ENCODE measurements around the gene TIMM50. TPM values are rescaled to one million over a fixed set of nuclear protein-coding genes. Genes with fewer than 3 reads are reported as not detected.

The TIMM50 gene
- total RNA-seq, 1 donor from 2014 or later = 43.9 TPM

- ATAC-seq = no peak
- Histone ChIP-seq H3K27ac (no peak overlapping the region), H3K9me3 (no peaks in the 10 kb centered on the region), H3K4me1 (peaks cover 16% of the 10 kb centered on the region), H3K36me3 (peaks cover 14% of the 10 kb centered on the region), H3K4me3 (no peak overlapping the region), H3K27me3 (peaks cover 35% of the 10 kb centered on the region)
- intact Hi-C loops (cut with DNase I) = no loop called here
- no peak for TF ChIP-seq CTCF (IDR thresholded peaks at IDR 0.05)
- no peak for DNase-seq
Measured at GRCh38 chr19:39494661-39495060, 14.0 kb downstream of the TIMM50 start.

GRCh38 chr19:39496063-39496462, 15.4 kb downstream of the TIMM50 start:
- TF ChIP-seq CTCF (IDR thresholded peaks at IDR 0.05) = no peak
- ATAC-seq (no peak), DNase-seq (no peak)
- no peak overlapping the region for H3K4me3 ChIP-seq
- peaks cover 16% of the 10 kb centered on the region for H3K4me1 ChIP-seq
- peaks cover 48% of the 10 kb centered on the region for H3K27me3 ChIP-seq
- no peak overlapping the region for H3K27ac ChIP-seq
- H3K9me3 ChIP-seq = no peaks in the 10 kb centered on the region
- intact Hi-C loops (cut with DNase I) = no loop called here
- H3K36me3 ChIP-seq = peaks cover under 1% of the 10 kb centered on the region

- Histone ChIP-seq H3K27me3 (peaks cover 56% of the 10 kb centered on the region), H3K36me3 (no peaks in the 10 kb centered on the region), H3K4me1 (peaks cover 16% of the 10 kb centered on the region), H3K9me3 (no peaks in the 10 kb centered on the region), H3K4me3 (no peak overlapping the region), H3K27ac (no peak overlapping the region)
- TF ChIP-seq CTCF (IDR thresholded peaks at IDR 0.05) = no peak
- DNase-seq (no peak), ATAC-seq (no peak)
- intact Hi-C loops (cut with DNase I) = no loop called here
Measured at GRCh38 chr19:39497701-39497995, 17.0 kb downstream of the TIMM50 start.

- Histone ChIP-seq H3K4me3 (no peak overlapping the region), H3K36me3 (no peaks in the 10 kb centered on the region), H3K4me1 (peaks cover 16% of the 10 kb centered on the region), H3K27me3 (peaks cover 57% of the 10 kb centered on the region), H3K9me3 (no peaks in the 10 kb centered on the region), H3K27ac (no peak overlapping the region)
- no peak for DNase-seq
- intact Hi-C loops (cut with DNase I) = no loop called here
- TF ChIP-seq CTCF (IDR thresholded peaks at IDR 0.05) = no peak
- ATAC-seq = no peak
Measured at GRCh38 chr19:39497996-39498797, 17.6 kb downstream of the TIMM50 start.

- Histone ChIP-seq H3K9me3 (no peaks in the 10 kb centered on the region), H3K36me3 (no peaks in the 10 kb centered on the region), H3K4me3 (no peak within 1 kb of the TSS), H3K27ac (no peak within 1 kb of the TSS), H3K27me3 (peaks cover 65% of the 10 kb centered on the region), H3K4me1 (peaks cover 16% of the 10 kb centered on the region)
- DNase-seq (no peak), ATAC-seq (no peak)
- intact Hi-C loops (cut with DNase I) = no loop called here
- no peak for TF ChIP-seq CTCF (IDR thresholded peaks at IDR 0.05)
Measured at GRCh38 chr19:39498798-39499642, 18.4 kb downstream of the TIMM50 start, which contains the start of gene DLL3. DLL3 (plus strand) TSS chr19:39498947; CDS start chr19:39498975, 28 bp downstream.
